Stimulated activated CD8-positive, alpha-beta memory T cell treated with anti-CD3 and anti-CD28 coated beads, Interleukin-12 subunit alpha, Interleukin-12 subunit beta, amount 100 ng/mL, for 4 hours (primary cell): Measurements from ENCODE around the gene ZER1.
"Not testable (repeated sequence)": the region's sequence is repeated elsewhere in the genome, so short reads cannot be mapped to it uniquely, and the experiment has no call there.

Experiments
- DNase-seq: peaks from one replicate; pipeline ENCODE4 v3.0.0-alpha.2; 2020; ENCODE audit warnings: low read depth

Gene ZER1

DNA sequence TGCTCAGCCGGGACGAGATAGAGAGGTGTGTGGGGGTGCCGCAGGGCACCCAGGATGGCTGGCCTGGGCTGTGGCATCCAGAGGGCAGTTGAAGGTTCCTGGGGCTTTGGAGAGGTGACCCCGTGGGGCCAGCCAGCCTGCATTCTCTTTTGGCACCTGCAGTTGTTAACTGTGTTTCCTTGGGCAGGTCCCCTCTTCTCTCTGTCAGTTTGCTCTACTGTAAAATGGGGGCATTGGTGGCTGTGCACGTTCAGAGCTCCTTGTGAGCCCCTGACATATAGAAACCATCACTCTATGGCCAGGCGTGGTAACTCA lies 56.3 kb downstream of the ZER1 start:
- DNase-seq, result no peak

GRCh38 chr9:128714586-128715435 lies 56.9 kb downstream of the ZER1 start:
- DNase-seq, result no peak

DNA sequence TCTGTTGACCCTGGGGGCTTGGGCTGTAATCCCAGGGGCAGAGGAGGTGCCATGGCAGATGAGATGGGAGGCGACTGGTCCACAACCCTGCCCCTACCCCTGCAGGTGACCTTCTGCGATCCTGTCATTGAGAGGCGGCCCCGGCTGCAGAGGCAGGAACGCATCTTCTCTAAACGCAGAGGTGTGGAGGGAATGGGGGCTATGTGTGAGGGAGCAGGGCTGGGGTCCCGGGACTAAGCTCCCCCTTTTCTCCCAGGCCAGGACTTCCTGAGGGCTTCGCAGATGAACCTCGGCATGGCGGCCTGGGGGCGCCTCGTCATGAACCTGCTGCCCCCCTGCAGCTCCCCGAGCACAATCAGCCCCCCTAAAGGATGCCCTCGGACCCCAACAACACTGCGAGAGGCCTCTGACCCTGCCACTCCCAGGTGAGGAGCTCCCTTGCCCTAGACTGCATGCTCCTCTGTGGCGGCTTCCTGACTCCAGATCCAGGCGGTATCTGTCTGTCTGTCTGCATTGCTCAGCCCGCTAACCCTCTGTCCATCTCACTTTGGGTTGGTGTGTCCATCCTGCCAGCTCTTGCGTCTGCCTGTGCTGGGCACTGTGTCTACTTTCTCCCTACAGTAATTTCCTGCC lies 57.7 kb downstream of the ZER1 start:
- DNase-seq, result no peak

DNA sequence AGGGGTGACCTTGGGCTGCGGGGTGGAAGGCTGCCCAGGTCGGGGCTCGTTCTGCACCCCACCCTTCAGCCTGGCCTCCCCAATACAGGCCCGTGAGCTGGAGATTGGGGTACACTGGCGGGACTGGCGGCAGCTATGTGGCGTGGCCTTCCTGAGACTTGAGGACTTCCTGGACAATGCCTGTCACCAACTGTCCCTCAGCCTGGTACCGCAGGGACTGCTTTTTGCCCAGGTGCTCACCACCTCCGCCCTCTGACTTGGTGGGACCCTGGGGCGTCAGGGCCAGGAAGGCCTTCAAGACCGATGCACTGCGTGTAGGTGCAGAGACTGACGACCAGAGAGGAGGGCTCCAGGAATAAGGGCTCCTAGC lies 58.3 kb downstream of the ZER1 start:
- no peak for DNase-seq

DNA sequence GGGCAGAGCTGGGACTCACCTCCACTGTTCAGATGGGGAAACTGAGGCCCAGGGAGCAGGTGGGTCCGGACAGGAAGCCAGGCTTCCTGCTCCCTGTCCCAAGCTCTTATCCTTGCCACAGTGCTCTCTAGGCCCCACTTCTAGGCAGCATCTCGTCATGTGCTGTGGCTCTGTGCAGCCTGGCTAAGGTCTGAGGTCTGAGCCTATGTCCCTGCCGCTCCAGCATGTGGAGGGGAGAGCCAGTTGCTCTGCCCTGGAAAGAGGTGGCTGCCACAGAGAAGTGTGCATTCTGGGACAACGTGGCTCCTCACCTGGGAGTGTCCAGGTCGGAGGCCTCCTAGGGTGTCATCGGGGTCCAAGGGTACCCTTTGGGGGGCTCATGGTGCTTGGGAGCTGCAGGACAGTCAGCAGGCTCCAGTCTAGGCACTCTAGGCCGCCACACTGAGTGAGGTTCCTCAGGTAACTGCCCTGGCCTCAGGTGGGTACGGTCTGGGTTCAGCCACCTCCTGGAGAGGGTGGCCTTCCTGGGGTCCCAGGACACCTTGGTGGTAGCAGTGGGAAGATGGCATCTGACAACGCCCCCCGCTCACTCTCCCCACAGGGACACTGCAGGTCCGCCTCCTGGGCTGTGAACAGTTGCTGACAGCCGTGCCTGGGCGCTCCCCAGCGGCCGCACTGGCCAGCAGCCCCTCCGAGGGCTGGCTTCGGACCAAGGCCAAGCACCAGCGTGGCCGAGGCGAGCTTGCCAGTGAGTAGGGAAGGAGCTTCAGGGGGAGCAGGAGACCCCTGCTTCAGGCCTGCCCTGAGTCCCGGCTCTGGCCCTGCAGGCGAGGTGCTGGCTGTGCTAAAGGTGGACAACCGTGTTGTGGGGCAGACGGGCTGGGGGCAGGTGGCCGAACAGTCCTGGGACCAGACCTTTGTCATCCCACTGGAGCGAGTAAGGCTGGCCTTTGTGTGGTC lies 59.0 kb downstream of the ZER1 start:
- DNase-seq, result no peak

- no peak for DNase-seq
Measured at GRCh38 chr9:128707446-128707845, 64.3 kb downstream of the ZER1 start.

- DNase-seq, result no peak
Measured at GRCh38 chr9:128706671-128707381, 64.9 kb downstream of the ZER1 start.

DNA sequence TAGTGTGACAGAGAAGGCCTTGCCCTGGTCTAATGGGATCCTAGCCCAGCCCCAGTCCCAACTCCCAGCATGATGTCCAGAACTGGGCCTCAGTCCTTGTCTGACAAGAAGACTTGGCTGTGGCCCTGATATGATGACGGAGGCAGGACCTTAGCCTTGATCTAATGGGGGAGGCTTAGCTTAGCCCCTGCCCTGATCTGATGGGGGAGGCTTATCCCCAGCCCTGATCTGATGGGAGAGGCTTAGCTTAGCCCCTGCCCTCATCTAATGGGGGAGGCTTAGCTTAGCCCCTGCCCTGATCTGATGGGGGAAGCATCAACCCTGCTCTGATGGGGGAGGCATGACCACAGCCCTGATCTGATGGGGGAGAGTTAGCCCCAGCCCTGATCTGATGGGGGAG lies 65.7 kb downstream of the ZER1 start:
- DNase-seq, result no peak

GRCh38 chr9:128705051-128705965 lies 66.4 kb downstream of the ZER1 start:
- no peak for DNase-seq

DNA sequence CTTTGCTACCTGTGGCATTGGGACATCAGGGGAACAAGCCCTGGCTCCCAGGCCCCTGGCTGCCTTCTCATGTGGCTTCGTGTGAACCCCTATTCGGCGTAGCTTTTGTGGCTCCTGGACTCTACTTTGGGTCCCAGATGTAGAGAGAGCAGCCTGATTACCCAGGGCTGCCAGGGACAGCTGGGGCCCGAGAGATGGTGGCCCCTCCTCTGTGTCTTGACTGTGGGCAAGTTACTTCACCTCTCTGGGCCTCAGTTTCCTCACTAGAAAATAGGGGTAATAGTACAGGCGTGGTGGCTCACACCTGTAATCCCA lies 67.4 kb downstream of the ZER1 start:
- DNase-seq, result no peak

DNA sequence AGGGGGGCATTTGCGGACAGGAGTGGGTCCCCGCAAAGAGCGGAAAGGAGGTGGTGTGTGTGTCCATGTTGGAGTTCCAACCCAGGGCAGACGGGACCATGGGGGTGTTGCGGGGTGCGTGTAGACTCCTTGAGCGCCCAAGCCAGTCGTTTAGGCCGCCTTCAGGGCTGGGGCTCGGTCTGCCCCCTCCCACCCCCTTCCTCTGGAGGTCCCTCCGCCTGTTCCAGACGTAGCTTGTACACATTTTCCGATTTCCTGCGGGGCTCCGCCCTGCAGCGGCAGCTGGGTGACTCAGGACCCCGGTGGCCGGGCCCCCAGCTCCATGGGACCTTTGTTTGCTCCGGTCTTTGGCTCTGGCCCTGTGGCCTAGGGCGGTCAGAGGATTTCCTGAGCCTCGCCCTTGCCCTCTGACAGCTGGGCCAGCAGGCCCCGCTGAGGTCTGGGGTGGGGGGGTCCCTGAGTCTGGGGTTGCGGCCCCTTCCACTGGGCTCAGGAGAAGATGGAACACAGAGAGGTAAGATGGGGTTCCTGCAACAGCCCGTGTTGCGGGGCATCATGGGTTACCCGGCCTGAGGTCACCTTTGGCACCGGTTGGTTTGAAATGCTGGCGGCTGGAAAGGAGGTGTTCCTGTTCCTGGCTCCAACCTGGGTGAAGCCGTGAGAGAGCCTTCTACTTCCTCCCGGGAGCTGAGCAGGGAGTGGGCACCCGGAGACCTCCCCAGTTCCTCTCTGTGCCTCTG lies 67.9 kb downstream of the ZER1 start:
- no peak for DNase-seq

DNA sequence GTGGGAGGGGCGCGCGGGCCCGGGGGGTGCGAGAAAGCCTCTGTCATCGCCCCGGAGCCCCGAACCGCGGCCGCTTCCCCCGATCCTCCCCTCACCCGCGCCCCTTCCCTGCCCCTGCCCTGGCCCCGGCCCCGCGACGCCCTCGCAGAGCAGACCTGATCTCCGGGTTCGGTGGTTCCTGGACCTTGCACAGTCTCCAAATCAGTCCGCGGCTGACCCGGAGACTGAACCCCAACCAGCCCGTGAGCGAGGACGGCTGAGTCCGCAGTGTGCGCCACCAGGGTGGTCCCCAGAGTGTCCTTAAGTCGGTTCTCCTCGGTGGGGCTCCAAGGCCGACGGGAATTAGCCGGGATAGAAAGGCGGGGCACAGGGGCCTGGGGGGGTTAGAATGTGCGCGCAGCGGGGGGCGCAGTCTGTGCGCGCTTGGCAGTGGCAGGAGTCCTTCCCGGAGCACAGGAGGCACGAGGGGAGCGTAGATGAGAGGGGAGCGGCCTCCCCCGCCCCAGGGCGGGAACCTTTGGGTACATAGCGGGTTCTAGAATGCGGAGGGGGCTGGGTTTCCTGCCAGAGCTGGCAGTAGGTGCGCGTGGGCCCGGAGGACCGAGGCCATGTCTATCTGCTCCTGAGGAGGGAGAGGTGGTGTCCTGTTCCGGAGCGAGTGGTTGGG lies 68.6 kb downstream of the ZER1 start:
- DNase-seq, result no peak

GRCh38 chr9:128702445-128702948 lies 69.2 kb downstream of the ZER1 start, which contains the start of gene PKN3:
Gene PKN3, plus strand, starts transcription at chr9:128702503. Its CDS starts 413 bp downstream, at chr9:128702916.
- DNase-seq, result peak; percentile 70

DNA sequence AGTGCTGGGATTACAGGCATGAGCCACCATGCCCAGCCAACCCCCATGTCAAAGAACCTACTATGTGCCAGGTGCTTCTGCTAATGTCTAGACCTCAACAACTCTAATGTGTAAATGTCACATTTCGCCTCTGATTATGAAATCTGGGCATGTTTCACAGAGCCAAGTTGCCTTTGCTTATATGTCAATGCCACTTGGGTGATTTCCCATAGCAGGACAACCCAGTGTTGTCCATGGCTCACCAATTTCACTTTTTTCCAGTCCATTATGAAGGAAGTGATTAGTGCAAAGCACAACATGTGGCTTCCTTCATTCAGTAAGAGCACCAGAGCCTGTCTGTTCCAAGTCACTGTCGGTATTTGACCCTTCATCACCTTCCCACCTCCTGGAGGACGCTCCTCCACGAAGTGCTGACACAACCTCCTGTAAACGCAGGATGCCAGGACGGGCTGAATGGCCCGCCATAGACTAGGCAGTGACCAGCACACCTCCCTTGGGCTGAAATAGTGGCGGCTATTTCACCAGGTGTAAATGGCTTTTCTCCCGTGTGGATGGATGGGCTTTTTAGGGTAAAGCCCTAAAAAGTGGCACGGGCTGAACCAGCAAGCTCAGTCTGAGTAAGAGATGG lies 70.4 kb downstream of the ZER1 start:
- DNase-seq, result no peak

DNA sequence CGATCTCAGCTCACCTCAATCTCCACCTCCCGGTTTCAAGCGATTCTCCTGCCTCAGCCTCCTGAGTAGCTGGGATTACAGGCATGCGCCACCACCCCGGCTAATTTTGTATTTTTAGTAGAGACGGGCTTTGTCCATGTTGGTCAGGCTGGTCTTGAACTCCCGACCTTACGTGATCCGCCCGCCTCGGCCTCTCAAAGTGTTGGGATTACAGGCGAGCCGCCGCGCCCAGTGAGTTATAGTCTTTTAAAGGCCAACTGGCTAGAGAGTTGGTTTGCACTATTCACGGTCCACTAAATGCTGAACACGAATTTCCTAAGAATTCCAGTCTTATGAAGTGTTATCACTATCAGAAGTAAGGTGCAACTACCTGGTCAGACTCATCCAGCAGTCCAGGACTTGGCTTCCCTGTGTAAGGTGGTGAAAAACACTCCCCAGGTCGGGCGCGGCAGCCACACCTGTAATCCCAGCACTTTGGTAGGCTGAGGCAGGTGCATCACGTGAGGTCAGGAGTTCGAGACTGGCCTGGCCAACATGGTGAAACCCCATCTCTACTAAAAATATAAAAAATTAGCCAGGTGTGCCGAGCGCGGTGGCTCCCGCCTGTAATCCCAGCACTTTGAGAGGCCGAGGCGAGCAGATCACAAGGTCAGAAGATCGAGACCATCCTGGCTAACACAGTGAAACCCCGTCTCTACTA lies 72.5 kb downstream of the ZER1 start:
- not testable (repeated sequence) for DNase-seq

DNA sequence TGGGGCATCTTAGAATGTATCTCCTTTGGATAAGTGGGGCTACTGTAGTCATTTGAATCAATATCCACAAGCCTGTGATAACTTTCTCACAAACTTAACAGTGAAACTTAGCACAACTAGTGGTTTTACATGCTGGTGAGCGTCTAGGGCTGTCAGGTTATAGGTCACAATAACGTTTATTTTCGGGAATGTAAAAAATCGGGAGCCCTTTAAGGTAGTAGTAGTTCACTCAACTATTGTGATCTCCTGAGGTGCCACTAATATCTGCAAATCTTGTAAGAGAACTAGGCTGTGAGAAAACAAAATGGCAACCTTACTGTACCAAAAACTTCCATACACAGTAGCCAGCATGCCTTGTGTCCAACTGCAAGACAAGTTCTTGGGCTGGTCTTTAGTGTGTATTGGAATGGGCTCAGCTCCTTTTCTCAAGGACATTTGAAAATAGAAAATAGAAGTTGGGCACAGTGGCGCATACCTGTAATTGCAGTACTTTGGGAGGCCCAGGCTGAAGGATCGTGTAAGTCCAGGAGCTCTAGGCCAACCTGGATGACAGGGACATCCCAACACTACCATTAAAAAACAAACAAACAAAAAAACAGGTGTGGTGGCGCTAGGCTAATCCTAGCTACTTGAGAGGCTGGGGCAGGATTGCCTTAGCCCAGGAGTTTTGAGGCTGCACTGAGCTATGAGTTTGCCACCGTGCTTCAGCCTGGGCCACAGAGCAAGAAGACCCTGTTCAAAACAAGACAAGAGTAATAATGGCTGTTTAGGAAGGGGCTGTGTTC lies 74.6 kb downstream of the ZER1 start:
- DNase-seq, result no peak

- DNase-seq, result no peak
Measured at GRCh38 chr9:128694344-128694743, 77.4 kb downstream of the ZER1 start.

DNA sequence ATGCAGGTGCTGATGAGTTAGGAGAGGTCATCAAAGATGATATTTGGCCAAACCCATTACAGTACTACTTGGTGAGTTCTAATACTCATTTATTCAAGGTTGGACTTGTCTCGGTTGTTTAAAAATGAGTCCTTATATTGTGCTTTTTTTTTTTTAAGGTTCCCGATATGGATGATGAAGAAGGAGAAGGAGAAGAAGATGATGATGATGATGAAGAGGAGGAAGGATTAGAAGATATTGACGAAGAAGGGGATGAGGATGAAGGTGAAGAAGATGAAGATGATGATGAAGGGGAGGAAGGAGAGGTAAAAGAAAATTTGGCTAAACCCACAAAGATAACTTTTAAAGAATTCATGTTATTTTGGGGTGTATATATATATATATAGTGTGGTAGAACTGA lies 78.0 kb downstream of the ZER1 start:
- DNase-seq, result not testable (repeated sequence)
